ENCODE measurements around the gene RSBN1.
"Not testable (repeated sequence)": the region's sequence is repeated elsewhere in the genome, so short reads cannot be mapped to it uniquely, and the experiment has no call there.

Gene RSBN1

DNA sequence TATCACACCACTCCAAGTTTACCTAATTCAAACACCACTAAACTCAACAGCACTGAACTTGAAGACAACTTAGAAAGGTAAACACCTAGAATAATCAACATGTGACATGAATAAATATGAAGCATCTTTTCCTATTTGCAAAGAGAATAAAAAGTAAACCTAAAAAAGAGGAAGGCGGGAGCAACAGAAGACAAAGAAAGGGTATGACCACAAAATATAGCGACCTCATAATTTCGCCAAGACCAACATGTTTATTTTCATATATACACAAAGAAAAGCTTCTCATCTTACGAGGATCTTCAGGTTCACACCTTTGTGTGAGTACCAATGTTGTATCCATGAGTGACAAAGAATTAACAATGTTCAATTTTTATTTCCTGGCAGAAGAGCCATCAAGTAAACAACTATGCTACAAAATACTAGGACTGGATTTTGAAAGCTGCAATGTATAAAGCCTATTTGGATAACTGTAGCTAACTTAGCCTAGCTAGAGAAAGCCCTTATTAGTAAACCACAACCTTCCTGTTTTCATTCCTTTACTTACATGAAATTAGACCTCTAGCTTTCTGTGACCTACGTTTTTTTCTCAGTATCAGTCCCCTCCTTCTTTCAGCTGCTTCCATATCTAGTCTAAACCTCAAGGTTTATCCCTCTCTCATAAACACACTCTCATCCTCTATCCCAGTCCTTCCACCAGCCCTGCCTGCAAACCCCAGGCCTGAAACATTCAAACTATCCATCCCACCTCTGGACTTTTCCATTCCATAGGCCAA is 31.7 kb downstream of the RSBN1 start:
- peak in 1 of 5 experiments; percentile 68 for DNase-seq

DNA sequence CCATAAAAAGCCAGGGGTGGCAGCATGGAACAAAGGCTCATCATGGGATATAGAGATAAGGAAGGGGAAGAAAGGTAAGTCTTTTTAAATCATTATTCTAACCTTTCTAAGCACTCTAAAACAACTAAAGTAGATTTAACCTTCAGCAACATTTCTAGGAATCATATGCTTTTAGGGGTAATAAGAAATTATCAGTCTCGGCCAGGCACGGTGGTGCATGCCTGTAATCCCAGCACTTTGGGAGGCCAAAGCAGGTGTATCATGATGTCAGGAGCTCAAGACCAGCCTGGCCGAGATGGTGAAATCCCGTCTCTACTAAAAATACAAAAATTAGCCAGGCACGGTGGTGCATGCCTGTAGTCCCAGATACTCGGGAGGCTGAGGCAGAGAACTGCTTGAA is 32.7 kb downstream of the RSBN1 start:
- DNase-seq: no peak

- DNase-seq: no peak
These were observed 34.7 kb downstream of the RSBN1 start for GRCh38 chr1:113777561-113777960.

DNA sequence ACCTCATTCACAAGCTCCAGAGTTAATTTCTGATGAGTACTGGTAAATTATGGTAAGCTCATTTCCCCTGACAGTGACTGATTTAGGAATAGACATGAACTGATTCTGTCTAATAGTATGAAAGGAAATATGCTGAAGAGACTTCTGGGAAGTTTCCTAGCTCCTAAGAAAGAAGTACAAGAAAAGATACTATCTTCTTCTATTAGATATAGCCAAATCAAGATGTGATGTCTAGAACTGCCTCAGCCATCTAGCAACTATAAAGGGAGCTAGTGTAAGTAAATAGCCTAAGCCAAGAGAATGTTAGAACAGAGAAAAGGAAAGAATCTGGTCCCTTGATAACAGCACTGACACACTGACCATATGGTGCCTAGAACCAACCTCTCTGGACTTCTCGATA is 42.2 kb downstream of the RSBN1 start:
- no peak for DNase-seq

GRCh38 chr1:113769601-113769970 is 42.7 kb downstream of the RSBN1 start:
- DNase-seq: no peak

GRCh38 chr1:113768916-113769600 is 43.2 kb downstream of the RSBN1 start:
- DNase-seq: no peak

GRCh38 chr1:113765306-113766230 is 46.7 kb downstream of the RSBN1 start:
- no peak for DNase-seq

DNA sequence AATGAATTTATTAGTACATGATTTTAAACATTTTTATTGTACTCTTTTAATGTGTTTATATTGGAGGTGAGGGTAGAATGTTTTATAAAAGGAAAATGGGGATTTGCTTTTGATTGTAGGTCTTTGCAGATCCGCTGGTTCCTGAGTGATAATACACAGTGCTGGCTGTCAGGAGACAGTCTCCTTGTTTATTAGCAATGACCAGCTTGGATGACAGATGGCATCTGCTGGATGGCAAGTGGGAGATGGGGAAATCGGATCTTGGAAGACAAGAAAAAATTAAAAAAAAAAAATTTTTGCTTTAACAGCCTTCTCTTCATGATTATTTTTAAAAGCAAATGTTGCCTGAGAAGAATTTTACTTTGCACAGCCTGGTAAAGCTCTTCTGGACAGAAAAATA is 48.6 kb downstream of the RSBN1 start:
- no peak for DNase-seq

GRCh38 chr1:113761937-113762336 is 50.3 kb downstream of the RSBN1 start:
- DNase-seq: no peak

DNA sequence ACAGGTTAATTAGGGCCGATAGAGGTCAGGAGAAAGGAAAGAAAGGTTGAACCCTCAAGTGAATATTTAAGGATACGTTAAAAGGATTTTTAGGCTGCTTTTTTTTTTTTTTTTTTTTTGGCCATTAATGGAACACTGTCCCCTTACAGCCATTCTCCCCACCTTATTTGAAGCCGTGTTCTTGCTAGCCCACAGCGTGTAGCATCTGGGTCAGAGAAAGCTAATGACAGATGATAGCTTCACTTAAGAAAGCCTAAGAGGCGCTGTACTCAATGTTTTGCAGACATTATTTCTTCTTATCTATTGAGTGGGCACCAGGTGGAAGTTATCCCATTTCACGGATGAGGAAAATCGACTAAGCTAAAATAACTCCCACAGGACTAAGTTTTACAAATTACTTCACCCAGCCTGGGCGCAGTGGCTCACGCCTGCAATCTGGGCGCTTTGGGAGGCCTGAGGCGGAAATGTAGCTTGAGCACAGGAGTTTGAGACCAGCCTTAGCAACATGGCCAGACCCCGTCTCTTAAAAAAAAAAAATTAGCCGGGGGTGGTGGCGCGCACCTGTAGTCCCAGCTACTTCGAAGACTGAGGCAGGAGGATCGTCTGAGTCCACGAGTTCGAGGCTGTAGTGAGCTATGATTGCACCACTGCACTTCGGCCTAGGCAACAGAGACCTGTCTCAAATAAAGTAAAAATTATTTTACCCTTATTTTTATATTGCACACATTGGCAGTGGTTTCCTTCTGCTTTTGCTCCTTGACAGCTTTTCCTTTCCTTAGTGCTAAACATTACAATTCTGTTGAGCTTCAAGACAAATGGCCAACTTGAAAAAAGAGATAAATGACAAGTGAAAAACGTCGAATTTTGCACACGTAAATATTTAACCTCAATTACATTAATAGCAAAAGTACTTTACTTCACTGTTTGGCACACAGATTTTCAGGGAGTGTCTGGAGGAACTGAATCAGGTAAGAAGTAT is 51.9 kb downstream of the RSBN1 start:
- no peak for DNase-seq

DNA sequence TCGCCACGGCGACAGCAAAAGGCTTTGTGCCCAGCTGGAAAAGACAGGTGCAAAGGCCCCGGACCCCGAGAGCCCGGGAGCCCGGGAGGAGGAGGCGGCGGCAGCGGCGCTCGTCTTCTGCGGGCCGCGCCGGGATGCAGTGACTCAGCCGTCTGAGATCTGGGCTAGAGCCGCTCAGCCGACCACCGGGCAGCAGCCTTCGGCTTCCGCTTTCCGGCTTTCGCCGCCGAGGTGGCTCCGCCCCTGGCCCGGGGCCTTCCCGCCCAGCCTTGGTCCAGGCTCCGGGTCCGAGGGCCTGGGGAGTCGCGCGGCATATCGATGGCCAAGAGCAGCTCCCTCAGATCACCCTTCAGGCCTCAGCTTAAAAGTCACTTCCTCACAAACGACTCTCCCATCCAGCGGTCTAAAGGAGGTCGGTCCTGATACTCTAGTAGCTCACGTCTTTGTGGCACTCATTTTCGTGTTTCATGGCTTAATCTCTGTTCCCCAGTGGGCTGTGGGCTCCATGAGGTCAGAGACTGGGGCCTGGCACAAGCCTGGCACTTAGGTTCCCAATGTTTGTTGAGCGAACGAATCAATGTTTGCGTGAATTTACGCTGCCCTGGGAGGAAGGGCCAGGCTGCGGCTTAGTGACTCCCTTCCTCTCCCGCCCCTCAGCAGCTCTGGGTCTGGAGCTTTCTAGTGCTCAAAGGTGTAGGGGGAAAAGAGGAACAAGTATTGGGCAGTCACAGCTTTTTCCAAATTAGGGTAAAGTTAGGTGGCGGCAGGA is 52.8 kb downstream of the RSBN1 start, which contains the start of gene PHTF1:
Gene PHTF1 (minus strand): TSS at position 154 of the 769 bp plus-strand sequence. CDS start 783 bp downstream, outside the sequence.
- DNase-seq: peak; percentile 15 to 56 (median 29)

DNA sequence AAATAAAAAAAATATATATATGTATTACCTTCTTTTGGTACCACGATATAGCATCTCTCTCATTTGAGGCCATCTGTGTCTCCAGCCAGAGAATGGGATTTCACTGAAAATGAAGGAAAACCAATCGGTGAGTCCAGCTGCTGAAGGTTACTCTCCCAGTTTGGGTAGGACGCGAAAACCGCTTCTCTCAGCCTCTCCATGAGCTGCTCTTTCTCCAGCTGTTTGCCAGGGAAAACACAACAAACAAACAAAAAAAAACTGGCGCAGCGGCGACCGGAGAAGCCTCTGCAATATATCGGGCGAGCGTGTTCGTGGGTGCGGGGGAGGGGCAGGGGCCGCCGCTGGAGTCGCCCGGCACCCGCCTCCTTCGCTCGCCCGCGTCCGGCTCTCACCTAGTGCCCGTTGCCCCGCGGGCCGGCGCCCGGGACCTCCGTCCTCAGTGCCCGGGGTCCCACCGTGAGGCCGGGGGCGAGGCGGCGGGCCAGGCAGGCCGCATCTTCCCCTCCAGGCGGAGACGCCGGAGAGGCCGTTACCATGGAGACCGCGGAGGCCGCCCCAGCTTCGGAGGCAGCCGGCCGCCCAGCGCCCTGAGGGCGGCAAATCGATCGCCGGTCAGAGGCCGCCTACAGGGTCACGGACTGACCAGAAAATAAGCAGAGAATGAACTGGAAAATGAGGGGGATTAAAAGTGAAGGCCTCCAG is 53.5 kb downstream of the RSBN1 start:
- peak; percentile 25 to 72 (median 57) for DNase-seq

DNA sequence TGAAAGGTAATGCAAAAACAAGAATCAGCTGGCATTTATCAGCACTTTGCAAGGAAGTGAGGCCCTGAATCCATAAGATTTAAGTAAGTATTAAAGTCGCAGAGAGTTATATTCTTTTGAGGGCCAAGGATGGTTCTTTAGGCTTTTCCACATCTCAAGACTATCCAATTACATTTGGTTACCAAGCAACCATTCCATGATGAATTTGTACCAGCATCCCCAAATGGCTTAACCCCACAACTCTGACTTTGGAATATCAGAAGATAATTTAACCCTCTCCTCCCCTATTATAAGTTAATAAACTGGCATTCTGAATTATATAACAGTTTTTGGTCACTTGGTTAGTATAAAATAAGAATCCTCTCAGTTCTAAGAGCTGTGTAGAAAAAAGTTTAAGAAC is 55.8 kb downstream of the RSBN1 start:
- DNase-seq: no peak

- DNase-seq: not testable (repeated sequence)
These were observed 58.9 kb downstream of the RSBN1 start for GRCh38 chr1:113753333-113753732.

GRCh38 chr1:113751516-113751915 is 60.8 kb downstream of the RSBN1 start:
- DNase-seq: no peak

GRCh38 chr1:113751114-113751513 is 61.2 kb downstream of the RSBN1 start:
- DNase-seq: no peak

DNA sequence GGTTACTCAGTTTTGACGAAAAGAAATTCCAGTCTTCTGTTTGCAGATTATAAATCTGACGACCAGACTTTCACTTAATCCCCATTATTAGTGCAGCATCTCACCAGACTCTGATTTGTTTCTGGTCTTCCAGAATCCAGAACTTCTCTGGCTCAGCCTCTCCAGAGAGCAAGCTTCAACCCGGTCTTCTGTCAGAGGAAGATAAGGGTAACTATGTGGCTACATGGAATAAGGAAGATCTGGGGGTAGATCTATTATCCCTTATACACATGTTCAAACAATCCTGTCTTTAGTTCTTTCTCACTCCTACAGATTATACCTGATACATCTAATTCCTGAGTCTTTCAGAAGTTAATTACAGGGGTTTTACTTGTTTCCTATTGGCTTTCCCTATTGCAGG is 62.9 kb downstream of the RSBN1 start:
- DNase-seq: no peak

- DNase-seq: no peak
These were observed 64.9 kb downstream of the RSBN1 start for GRCh38 chr1:113747376-113747775.

DNA sequence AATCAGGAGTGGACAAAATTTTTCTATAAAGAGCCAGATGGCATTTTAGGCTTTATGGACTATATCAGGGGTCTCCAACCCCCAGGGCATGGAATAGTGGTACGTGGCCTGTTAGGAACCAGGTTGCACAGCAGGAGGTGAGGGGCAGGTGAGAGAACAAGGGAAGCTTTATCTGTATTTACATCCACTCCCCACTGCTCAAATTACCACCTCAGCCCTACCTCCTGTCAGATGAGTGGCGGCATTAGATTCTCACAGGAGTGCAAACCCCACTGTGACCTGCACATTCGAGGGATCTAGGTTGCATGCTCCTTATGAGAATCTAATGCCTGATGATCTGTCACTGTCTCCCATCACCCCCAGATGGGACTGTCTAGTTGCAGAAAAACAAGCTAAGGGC is 66.9 kb downstream of the RSBN1 start:
- no peak for DNase-seq

DNA sequence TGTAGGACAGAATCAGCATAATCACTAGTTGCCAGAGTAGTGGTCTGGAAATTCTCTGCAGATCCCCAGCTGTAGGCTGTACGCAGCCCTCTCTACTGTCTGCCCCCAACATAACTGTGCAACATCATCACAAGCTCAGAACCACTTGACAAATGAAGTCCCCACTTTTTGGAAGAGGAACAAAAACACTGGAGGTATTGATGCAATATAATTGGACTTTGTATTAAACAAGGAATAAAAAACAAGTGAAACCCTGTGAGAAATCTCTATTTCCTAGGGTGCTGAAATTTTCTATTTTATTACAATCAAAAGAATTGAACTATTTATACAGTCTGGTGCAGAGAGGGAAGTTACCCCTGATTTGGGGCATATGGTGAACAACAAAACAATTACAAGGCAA is 68.2 kb downstream of the RSBN1 start:
- DNase-seq: no peak

All from T-helper 2 cell (primary cell).